ENCODE data around the gene UBL3. TPM values are rescaled to one million over a fixed set of nuclear protein-coding genes. Genes with fewer than 3 reads are reported as not detected.

The UBL3 gene
- total and polyA plus RNA-seq, 2 of the 8 experiments (the other 6 are each of a cell fraction or from before 2014, with no cell fraction given): 5.3 to 16.1 TPM

- Histone ChIP-seq H4K8ac (ENCODE audit: extremely low read depth, insufficient read depth, low read length) (no peak overlapping the region), H2BK15ac (ENCODE audit: low read length) (no peak overlapping the region), H3K9ac (replicated peaks in 1 of 4; ENCODE audit: extremely low read depth in 1 of 4, low read depth in 3 of 4, low read length in 3 of 4) (no peak overlapping the region), H3K27ac (ENCODE audit: low read depth, low read length) (no peak overlapping the region), H2BK120ac (replicated peaks; ENCODE audit: low read depth, low read length) (no peak overlapping the region), H3K27me3 (replicated peaks in 1 of 4; ENCODE audit: control insufficient read depth in 3 of 4, extremely low read depth in 1 of 4, insufficient read depth in 3 of 4, low read length in 3 of 4) (no peaks in the 10 kb centered on the region), H3K4me3 (ENCODE audit: extremely low read depth in 1 of 4, insufficient read depth in 2 of 4, low read depth in 3 of 4, low read length in 4 of 4) (no peak overlapping the region), H3K36me3 (ENCODE audit: control insufficient read depth in 2 of 4, insufficient read depth in 4 of 4, low read length in 3 of 4) (no peaks in the 10 kb centered on the region), H4K5ac (ENCODE audit: insufficient read length, low read depth, low read length) (no peak overlapping the region), H2BK5ac (ENCODE audit: low read depth, low read length) (no peak overlapping the region), H2BK12ac (ENCODE audit: low read depth, low read length) (no peak overlapping the region), H3K18ac (ENCODE audit: extremely low read depth, low read length) (no peak overlapping the region), H2AK5ac (ENCODE audit: low read depth, low read length) (no peak overlapping the region), H3K23me2 (ENCODE audit: low read depth, low read length) (peaks cover 6% of the 10 kb centered on the region), H3K79me2 (ENCODE audit: control insufficient read depth in 1 of 2, insufficient read depth in 2 of 2, low read length in 2 of 2) (peaks cover 5 to 91% of the 10 kb centered on the region in 2 experiments; a peak in 3 of 4 replicates), H2BK20ac (ENCODE audit: low read length) (no peak overlapping the region), H2AFZ (ENCODE audit: low read length) (no peak overlapping the region), H3K4me1 (replicated peaks in 1 of 4; ENCODE audit: control insufficient read depth in 3 of 4, insufficient read depth in 4 of 4, low read length in 3 of 4) (peaks cover 0 to 13% (median 6%) of the 10 kb centered on the region in 4 experiments; a peak in 4 of 7 replicates), H3K23ac (ENCODE audit: insufficient read length) (no peak overlapping the region), H3K79me1 (ENCODE audit: low read depth, low read length) (no peaks in the 10 kb centered on the region), H4K20me1 (replicated peaks in 1 of 2; ENCODE audit: control insufficient read depth in 1 of 2, insufficient read depth in 2 of 2, low read length in 2 of 2) (peaks cover 0 to 2% of the 10 kb centered on the region in 2 experiments), H3K9me3 (ENCODE audit: insufficient read depth in 2 of 2, low read depth in 1 of 2, low read length in 1 of 2) (no peaks in the 10 kb centered on the region; a peak in 1 of 4 replicates), H3K56ac (replicated peaks; ENCODE audit: insufficient read length, low read depth, low read length) (no peak overlapping the region), H3K4me2 (ENCODE audit: insufficient read depth in 1 of 2, low read depth in 2 of 2, low read length in 2 of 2) (no peak overlapping the region), H3K4ac (replicated peaks; ENCODE audit: insufficient read length, low read depth, low read length) (no peak overlapping the region), H4K91ac (replicated peaks; ENCODE audit: insufficient read length, low read length) (no peak overlapping the region), H3K14ac (ENCODE audit: insufficient read length) (no peak overlapping the region)
- DNase-seq (ENCODE audit: low read depth in 1 of 2, low spot score in 2 of 2) (no peak), FAIRE-seq (no peak)
- 88% methylated on average over 1 of the region's 1 CpG; no CpG with 5 or more reads in 1 of the 2 experiments for WGBS, 2 experiments (ENCODE audit: extremely low coverage in 1 of 2, insufficient coverage in 1 of 2, insufficient read length in 1 of 2, insufficient replicate concordance in 2 of 2, low coverage in 1 of 2, low lambda C conversion rate in 2 of 2, missing lambda C conversion rate in 1 of 2)
- ChIA-PET POLR2A (ENCODE audit: partially characterized antibody) (interaction anchor here (1.1 kb wide), 1 partner anchor 9 kb away, joined by 6 read pairs; no protein-coding TSS in a partner anchor), CTCF (ENCODE audit: partially characterized antibody) (no interaction called here)
- TF ChIP-seq CEBPB (IDR thresholded peaks at IDR 0.05; ENCODE audit: low read depth, low read length) (no peak), CHD2 (IDR thresholded peaks at IDR 0.05; ENCODE audit: low read length) (no peak), RFX5 (IDR thresholded peaks at IDR 0.05; ENCODE audit: borderline replicate concordance, low read depth, low read length) (no peak), RBBP5 (IDR thresholded peaks at IDR 0.05; ENCODE audit: borderline replicate concordance, low read depth, low read length) (no peak), RNF2 (IDR thresholded peaks at IDR 0.05; ENCODE audit: borderline replicate concordance, low read depth, low read length, missing control alignments, poor library complexity, severe bottlenecking) (no peak), SP2 (IDR thresholded peaks at IDR 0.05; ENCODE audit: low read length) (no peak), TAF1 (IDR thresholded peaks at IDR 0.05; ENCODE audit: low read depth, low read length) (no peak), SIN3A (conservative IDR thresholded peaks at IDR 0.05 in 1 of 2, IDR thresholded peaks at IDR 0.05 in 1 of 2; ENCODE audit: low read depth in 1 of 2, low read length in 2 of 2) (no peak), SP4 (IDR thresholded peaks at IDR 0.05; ENCODE audit: low read length) (no peak), TEAD4 (IDR thresholded peaks at IDR 0.05; ENCODE audit: low read depth, low read length) (no peak), ZNF274 (IDR thresholded peaks at IDR 0.05; ENCODE audit: borderline replicate concordance, extremely low read depth, low read length) (no peak), RXRA (IDR thresholded peaks at IDR 0.05; ENCODE audit: insufficient read depth, low read depth, low read length) (no peak), NRF1 (IDR thresholded peaks at IDR 0.05; ENCODE audit: low read depth, low read length) (no peak), KDM4A (IDR thresholded peaks at IDR 0.05; ENCODE audit: low read depth, low read length, severe bottlenecking) (no peak), ASH2L (IDR thresholded peaks at IDR 0.05; ENCODE audit: low read length) (no peak)
Measured at GRCh38 chr13:29844441-29844840, 6.0 kb downstream of the UBL3 start.
